ENCODE data around the gene PARD3. TPM values are rescaled to one million over a fixed set of nuclear protein-coding genes. Genes with fewer than 3 reads are reported as not detected.
A peak's percentile ranks its signal among the peaks of the same experiment; 100 is the strongest.

PARD3 gene
- total RNA-seq, 1 donor from 2014 or later, result 98.2 TPM

- no peak for TF ChIP-seq CTCF (IDR thresholded peaks at IDR 0.05; ENCODE audit: insufficient read depth, low read length, severe bottlenecking)
- Histone ChIP-seq H3K27me3 (ENCODE audit: control insufficient read depth, insufficient read depth, low read length) (no peaks in the 10 kb centered on the region), H3K36me3 (ENCODE audit: control insufficient read depth, insufficient read depth, low read length) (no peaks in the 10 kb centered on the region), H3K4me3 (ENCODE audit: low read depth, low read length) (no peak overlapping the region)
- FAIRE-seq (no peak), DNase-seq (ENCODE audit: low read depth) (no peak)
These were observed 97.7 kb downstream of the PARD3 start for GRCh38 chr10:34717429-34717828.

GRCh38 chr10:34716958-34717357 is 98.1 kb downstream of the PARD3 start:
- no peak for DNase-seq (ENCODE audit: low read depth)
- H3K27me3 ChIP-seq (ENCODE audit: control insufficient read depth, insufficient read depth, low read length), result no peaks in the 10 kb centered on the region
- TF ChIP-seq CTCF (IDR thresholded peaks at IDR 0.05; ENCODE audit: insufficient read depth, low read length, severe bottlenecking), result no peak
- no peak for FAIRE-seq
- H3K36me3 ChIP-seq (ENCODE audit: control insufficient read depth, insufficient read depth, low read length), result no peaks in the 10 kb centered on the region
- no peak overlapping the region for H3K4me3 ChIP-seq (ENCODE audit: low read depth, low read length)

GRCh38 chr10:34716234-34716633 is 98.9 kb downstream of the PARD3 start:
- TF ChIP-seq CTCF (IDR thresholded peaks at IDR 0.05; ENCODE audit: insufficient read depth, low read length, severe bottlenecking), result no peak
- FAIRE-seq (no peak), DNase-seq (ENCODE audit: low read depth) (no peak)
- Histone ChIP-seq H3K27me3 (ENCODE audit: control insufficient read depth, insufficient read depth, low read length) (no peaks in the 10 kb centered on the region), H3K4me3 (ENCODE audit: low read depth, low read length) (no peak overlapping the region), H3K36me3 (ENCODE audit: control insufficient read depth, insufficient read depth, low read length) (no peaks in the 10 kb centered on the region)

- DNase-seq (ENCODE audit: low read depth) (no peak), FAIRE-seq (no peak)
- Histone ChIP-seq H3K27me3 (ENCODE audit: control insufficient read depth, insufficient read depth, low read length) (no peaks in the 10 kb centered on the region), H3K36me3 (ENCODE audit: control insufficient read depth, insufficient read depth, low read length) (no peaks in the 10 kb centered on the region), H3K4me3 (ENCODE audit: low read depth, low read length) (no peak overlapping the region)
- TF ChIP-seq CTCF (IDR thresholded peaks at IDR 0.05; ENCODE audit: insufficient read depth, low read length, severe bottlenecking), result no peak
These were observed 99.4 kb downstream of the PARD3 start for GRCh38 chr10:34715511-34716187.

- TF ChIP-seq CTCF (IDR thresholded peaks at IDR 0.05; ENCODE audit: insufficient read depth, low read length, severe bottlenecking), result no peak
- H3K36me3 ChIP-seq (ENCODE audit: control insufficient read depth, insufficient read depth, low read length), result no peaks in the 10 kb centered on the region
- H3K4me3 ChIP-seq (ENCODE audit: low read depth, low read length), result no peak overlapping the region
- no peaks in the 10 kb centered on the region for H3K27me3 ChIP-seq (ENCODE audit: control insufficient read depth, insufficient read depth, low read length)
- no peak for FAIRE-seq
- peak; percentile 74 for DNase-seq (ENCODE audit: low read depth)
These were observed 101.2 kb downstream of the PARD3 start for GRCh38 chr10:34713875-34714274.

- no peaks in the 10 kb centered on the region for H3K36me3 ChIP-seq (ENCODE audit: control insufficient read depth, insufficient read depth, low read length)
- DNase-seq (ENCODE audit: low read depth) (peak; percentile 72), FAIRE-seq (no peak)
- H3K4me3 ChIP-seq (ENCODE audit: low read depth, low read length), result no peak overlapping the region
- H3K27me3 ChIP-seq (ENCODE audit: control insufficient read depth, insufficient read depth, low read length), result no peaks in the 10 kb centered on the region
- no peak for TF ChIP-seq CTCF (IDR thresholded peaks at IDR 0.05; ENCODE audit: insufficient read depth, low read length, severe bottlenecking)
These were observed 103.6 kb downstream of the PARD3 start for GRCh38 chr10:34711500-34711899.
